ENCODE data around the gene RAPH1.
A peak's percentile ranks its signal among the peaks of the same experiment; 100 is the strongest.

RAPH1 gene

DNA sequence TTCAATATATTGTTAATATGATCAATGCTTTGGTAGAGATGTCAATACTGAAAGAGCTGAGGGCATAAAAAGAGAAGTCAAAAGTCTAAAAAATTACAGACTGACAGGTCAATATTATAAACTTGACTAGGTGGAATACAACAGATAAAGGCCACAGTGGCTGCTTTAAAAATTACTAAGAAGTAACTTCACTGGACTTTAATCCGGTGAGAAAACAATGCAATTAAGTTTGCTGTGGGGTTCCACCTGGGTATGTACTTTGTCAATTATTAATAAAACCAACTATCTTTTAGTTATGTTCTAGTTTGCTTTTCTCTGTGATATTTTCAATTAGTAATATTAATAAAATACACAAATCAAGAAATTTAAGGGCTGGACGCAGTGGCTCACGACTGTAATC is 44.7 kb downstream of the RAPH1 start:
- DNase-seq: no peak
- no peak for ATAC-seq

DNA sequence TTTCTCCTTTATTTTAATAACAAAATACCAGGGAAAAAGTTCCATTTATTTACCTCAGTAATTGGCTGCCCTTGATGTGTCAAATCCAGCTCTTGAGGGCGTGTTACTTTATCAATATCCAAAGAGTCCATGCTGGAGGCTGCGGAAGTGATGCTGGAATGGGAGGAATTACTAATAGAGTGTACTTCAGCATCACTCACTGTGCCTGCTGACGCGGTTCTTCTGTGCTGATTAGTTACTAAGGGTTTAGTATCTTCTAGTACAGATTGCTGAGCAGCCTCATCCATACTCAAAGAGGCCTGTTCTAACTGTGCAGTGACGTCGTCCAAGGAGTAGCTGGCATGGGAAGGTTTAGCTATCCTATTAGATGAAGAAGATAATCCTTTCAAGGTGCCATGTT is 45.6 kb downstream of the RAPH1 start:
- DNase-seq (no peak), ATAC-seq (no peak)

DNA sequence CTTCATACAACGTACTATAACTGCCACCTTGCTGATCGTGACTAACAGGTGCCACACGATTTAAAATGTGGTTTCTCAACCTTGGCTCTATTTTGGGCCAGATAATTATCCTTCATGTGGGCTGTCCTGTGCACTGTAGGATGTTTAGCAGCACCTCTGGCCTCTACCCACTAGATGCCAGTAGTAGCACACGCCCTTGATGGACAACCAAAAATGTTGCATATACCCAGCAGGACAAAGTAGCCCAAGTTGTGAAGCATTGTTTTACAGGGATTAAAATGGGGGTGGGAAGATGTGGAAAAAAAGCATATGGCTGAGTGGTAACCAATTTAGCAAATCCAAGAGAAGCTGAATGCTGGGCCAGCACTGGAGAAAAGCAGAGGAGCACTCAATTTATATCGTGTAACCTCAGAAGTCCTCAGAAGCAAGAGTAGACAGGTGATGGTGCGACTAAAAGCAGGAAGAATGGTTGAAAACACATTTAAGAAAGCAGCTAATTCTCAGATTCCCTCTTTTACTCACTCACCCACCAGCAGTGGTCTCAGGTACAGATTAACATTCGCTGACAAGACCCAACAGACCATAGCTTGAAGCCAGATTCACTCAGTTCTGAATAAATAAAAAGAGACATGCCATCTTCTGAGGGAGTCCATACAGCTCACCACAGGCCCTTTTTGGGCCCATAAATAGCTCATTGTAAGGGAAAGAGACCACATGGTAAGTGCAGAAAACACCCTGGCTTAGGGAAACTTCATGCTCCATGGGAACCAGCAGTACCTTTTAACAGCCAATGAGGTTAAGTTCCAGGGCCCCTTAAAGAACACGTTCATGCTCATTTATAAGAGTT is 50.6 kb downstream of the RAPH1 start:
- peak; percentile 86 for ATAC-seq

DNA sequence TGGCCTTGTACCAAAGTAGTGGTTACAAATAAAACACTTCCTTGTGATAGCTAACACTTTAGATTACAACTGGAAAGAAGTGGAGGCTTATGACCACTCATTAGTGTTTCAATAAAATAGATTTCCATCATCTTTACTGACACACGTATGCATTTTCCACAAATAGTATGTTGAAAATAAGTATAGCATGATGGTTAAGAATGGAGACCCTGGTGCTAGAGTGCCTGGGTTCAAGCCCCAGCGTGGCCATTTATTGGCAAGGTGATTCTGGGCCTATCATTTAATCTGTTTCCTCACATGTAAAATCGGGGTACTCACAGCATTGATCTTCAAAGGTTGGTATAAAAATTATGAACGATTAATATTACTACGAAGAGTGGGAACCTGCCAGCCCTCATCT is 54.5 kb downstream of the RAPH1 start:
- no peak for ATAC-seq
- DNase-seq: no peak

More for the DNA sequence above, 50.6 kb downstream of the RAPH1 start:
- DNase-seq: peak; percentile 33

DNA sequence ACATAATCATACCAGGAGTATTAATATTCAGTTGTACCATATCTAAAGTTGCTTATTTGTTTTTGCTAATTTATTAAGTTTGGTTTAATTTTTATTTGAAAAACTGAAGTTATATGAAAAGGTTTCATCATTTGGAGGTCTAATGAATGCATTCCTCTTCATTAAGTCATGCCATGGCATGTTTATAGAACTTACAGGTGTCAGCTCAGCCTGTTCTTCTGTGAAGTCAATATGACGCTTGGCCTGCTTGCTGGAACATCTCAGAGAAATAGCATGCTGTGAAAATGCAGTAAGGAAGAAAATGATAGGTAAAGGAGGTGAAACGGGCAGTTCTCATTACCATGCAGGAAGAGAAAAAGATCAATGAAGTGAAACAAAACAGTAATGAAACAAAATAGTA is 58.2 kb downstream of the RAPH1 start:
- ATAC-seq: no peak
- DNase-seq: no peak

DNA sequence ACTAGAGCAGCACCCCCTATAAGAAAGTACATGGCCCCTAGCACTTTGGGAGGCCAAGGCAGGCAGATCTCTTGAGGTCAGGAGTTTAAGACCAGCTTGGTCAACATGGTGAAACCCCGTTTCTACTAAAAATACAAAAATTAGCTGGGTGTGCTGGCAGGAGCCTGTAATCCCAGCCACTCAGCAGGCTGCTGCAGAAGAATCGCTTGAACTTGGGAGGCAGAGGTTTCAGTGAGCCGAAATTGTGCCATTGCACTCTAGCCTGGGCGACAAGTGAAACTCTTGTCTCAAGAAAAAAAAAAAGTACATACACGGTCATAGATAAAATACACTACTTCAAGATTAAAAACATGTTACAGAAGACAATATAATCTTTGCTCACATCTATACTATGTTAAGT is 63.8 kb downstream of the RAPH1 start:
- ATAC-seq: no peak
- no peak for DNase-seq

DNA sequence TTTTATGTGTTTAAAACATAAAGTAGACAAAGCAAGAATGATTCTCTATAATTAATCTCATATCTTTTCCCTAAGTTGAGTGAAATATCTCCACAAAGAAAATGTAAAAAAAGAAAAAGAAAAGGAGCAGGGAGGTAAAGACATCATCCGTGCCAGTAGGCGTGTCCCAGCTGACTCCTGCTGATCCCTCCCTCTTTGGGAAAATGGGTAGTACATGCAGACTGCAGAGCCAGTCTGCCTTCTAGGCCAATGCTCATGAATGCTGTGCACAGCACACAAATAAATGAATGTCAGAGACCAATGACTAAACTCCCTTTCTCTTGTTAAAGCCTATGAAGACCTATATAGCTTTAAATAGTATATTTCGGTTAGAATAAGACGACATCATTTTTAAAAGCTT is 64.7 kb downstream of the RAPH1 start:
- DNase-seq (no peak), ATAC-seq (no peak)

DNA sequence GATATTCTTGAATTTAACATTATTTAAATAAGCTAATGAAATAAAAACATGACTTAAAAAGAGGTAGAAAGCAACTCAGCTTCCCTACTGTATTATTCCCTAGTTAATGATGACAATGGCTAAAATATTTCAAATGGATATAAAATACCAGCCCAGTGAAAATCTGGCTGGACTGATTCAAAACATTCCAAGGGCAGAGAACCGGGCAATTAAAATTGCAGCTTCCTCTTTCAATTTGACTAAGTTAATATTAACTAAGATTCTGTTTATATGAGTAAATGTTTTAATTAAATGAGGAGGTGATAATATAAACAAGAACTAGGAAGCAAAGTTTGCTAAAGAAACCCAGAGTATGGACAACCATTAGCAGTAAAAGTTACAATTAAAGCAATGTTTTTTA is 65.6 kb downstream of the RAPH1 start:
- ATAC-seq (no peak), DNase-seq (no peak)

DNA sequence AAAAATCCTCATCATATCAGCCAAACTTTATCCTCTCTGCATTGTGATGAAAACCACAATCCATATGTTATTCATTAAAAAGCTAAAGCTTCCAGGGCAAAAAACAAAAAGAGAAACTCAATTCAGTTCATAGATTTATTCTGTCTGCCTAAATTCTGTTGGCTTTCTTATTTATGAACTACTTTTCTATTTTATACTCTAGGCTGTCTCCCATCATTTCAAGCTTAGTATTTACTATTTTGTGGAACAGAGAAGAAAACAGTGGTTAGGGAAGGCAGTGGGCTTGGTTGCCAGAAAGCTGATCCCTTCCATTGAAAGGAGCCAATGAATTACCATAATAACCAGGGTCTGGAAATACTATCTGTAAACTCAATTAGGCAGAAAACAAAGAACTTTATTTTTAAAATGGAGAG is 71.8 kb downstream of the RAPH1 start:
- no peak for DNase-seq
- ATAC-seq: no peak

DNA sequence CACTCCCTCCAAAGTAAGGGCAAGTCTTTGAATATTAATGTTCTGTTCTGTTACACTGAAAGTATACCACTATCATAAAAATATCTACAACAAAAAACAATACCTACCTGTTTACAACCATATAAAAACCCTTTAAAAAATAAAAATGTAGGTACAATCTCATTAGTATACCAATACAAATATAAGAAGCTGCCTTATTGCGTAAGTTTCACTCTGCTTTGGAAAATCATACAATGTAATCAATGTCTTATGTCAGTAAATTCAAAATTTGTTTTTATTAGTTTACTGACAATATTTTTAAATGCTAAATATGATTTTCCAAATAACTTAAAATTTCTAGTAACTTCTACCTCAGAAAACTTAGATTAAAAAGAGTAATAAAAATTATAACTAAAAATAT is 72.8 kb downstream of the RAPH1 start:
- DNase-seq (no peak), ATAC-seq (no peak)

DNA sequence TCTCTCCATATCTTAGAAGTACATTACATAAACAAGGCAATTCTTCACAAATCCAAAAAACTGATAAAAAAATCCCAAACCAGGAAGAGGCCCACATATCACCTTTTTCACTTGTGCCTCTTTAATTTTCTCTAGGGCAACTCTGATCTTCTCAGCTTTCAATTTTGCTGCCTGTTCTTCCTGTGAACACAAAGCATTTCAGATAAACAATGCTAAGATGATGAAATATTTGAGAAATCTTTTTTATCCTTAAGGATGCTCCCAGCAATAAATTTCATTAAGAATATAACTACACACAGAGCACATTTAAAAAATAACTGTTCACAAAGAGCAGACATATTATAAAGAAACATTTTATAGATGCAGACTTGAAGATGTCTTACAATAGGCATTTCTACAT is 73.4 kb downstream of the RAPH1 start:
- no peak for DNase-seq
- ATAC-seq: no peak

DNA sequence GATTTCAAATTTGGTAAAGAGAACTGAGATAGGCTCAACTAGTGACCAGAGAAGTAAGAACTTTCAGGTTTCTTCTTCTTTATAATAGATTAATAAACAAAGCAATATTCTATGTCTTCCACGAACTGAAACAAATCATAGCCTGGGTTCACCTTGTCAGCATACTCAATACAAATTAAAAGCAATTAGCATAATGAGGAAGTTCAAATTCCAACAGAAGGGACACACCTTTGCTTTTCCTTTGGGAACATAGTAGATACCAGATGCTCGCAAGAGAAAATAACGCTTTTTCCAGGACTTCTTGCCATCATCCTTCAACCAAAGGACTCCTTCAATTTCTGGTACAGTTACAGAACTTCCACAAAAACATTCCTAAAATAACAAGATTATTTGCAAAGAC is 79.9 kb downstream of the RAPH1 start:
- ATAC-seq: no peak

DNA sequence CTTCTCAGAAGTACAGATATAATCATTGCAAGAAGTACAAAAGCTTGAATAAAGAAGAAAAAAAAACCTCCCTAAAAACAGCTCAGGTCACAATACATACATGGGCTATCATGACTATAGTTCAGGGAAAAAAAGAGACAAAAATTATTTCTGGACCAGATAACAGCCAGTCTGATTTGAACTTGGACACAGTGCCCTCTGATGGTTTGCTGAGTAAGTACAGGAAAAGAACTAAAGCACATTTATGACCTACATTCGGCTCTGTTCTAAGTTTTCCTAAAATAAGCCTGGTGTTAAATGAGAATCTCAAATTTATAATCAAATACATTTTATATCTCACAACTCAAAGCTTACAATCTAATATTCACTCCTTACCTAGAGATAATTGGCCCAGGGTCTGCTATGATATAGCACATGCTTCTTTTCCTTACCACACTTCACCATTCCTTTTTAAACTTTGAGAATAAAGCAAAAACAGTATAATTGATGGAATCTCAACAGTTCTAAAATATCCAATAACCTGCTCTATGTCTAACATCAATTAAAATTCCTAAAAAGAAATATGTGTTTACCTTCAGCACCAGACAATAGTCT is 81.1 kb downstream of the RAPH1 start:
- ATAC-seq: peak; percentile 63
- DNase-seq: peak; percentile 20

More for the DNA sequence above, 79.9 kb downstream of the RAPH1 start:
- no peak for DNase-seq

DNA sequence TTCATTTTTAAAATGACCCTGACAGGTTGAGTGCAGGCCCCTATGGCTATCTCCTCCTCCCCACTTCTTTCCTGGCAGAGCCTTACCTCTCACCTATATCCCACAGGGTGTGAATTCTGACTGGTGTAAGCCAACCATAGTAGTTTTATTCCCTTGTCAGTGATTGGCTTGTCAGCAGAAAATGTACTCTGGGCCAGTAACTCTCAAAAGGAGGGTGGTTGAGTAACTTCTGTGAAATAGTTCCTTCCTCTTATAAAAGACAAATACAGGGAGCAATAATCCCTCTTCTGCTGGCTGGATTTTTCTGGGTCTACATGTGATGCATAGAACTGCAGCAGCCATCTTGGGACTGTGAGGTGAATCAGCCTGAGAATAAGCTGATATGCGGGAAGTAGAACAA is 83.4 kb downstream of the RAPH1 start:
- ATAC-seq: no peak
- DNase-seq: no peak

DNA sequence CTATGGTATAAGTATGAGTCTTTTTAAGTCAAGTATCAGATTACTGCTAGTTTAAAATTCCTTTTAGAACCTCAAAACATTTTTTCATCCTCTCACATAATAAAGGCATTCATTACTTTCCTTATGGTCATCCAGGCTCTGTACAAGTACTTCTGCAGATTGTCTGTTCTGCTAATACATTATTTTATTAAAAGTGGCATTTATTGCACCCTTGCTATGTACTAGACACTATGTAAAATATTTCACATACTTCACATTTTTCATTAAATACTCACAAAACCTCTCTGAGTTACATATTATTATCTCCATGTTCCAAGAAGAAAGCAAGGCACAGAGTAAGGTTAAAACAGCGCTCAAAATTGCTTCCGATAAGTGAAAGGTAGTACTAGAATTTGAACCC is 84.1 kb downstream of the RAPH1 start:
- DNase-seq (no peak), ATAC-seq (no peak)

DNA sequence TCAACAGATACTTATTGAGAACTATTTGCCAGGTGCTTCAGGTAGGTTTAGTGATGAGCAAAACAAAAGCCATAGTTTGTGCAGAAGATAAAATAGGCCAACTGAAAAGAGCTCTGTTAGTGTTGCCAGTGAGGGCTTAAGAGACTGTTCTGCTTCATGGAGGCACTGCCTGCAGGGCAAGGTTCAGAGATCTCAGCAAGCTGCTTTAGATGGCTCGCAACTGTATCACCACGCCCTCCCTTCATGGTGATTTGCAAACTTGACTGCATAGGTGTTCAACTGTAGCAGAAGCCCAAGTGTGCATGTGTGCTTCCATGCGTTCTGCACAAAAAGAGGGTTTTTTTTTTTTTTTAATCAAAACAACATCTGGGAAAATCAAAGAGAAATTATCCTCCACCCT is 84.5 kb downstream of the RAPH1 start:
- ATAC-seq: no peak
- DNase-seq: no peak

DNA sequence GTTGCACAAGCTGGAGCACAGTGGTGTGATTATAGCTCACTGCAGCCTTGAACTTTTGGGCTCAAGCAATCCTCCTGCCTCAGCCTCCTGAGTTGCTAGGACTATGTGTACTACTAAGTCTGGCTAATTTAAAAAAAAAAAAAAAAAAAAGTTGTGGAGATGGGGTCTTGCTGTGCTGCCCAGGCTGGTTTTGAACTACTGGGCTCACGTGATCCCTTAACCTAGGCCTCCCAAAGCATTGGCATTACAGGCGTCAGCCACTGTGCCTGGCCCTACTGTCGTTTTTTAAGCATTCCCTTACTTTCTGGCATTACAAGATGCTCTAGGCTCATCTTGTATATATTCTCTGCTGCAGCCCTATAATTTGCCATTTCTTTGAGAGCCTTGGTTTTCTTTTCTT is 88.3 kb downstream of the RAPH1 start:
- DNase-seq (no peak), ATAC-seq (no peak)

DNA sequence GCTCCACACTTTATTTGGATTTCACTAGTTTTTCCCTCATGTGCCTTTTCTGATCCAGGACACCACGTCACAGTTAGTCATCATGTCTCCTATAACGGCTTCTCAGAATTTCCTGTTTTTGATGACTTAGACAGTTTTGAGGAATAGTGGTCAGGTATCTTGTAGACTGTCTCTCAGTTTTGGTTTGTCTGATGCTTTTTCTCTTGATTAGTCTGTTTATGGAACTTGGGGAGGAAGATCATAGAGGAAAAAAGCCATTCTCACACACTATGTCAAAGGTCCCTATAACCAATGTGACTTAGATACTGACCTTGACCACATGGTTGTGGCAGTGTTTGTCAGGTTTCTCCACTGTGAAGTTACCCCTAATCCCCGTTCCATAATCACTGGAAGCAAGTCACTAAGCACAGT is 89.0 kb downstream of the RAPH1 start:
- DNase-seq: no peak
- peak; percentile 40 for ATAC-seq

DNA sequence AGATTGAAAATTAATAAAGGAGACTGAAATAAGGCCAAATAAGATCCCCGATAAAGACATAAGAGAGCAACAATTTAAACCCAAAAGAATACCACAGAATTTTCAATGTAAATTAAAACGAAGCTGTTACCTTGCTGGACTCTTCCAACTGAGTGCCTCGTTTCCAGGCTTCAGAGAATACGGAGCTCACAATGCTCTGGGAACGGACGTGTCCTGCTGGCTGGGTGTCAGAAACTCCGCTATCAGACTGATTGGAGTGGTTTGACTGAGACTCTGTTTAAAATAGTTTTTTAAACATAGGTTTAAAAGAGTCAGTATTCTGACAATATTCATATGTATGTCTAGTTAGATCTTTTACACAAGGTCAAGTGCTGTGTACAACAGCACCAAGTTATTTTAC is 90.4 kb downstream of the RAPH1 start:
- DNase-seq (no peak), ATAC-seq (no peak)

DNA sequence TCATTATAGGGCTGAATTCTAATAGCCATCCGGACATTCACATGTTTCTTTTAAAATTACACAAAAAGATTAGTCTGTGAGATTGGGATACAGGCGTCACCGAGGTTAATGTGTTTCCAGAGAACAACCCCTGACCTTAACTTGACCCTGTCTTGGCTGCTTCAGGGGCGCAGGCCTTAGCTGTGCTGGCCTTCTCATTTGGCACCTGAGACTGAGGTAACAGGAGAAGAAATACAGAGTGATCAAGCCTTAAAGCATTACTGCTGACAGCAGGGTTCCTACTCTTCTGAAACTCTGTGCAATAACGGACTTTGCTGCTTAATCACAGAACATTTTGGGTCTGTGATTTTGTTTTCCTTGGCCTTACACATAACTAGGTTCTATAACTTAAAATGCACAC is 92.6 kb downstream of the RAPH1 start:
- ATAC-seq (no peak), DNase-seq (no peak)

DNA sequence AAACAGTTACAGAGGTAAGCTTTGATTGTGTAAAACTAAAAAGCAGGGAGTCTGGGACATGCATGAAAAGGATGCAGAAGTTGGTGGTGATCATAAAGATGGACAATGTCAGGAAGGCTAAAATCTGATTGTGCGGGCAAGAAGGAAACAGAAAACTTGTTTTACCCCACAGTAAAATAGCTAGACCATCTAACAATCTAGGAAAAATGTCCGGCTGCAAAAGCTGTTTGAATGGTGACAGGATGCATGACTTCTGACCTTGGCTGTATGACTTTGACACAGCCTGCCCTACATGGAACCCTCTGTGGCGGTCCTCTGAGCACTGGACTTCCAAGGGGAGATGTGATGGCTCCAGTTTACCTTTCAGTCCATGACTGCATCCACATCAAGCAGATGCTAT is 93.6 kb downstream of the RAPH1 start:
- DNase-seq (no peak), ATAC-seq (no peak)

DNA sequence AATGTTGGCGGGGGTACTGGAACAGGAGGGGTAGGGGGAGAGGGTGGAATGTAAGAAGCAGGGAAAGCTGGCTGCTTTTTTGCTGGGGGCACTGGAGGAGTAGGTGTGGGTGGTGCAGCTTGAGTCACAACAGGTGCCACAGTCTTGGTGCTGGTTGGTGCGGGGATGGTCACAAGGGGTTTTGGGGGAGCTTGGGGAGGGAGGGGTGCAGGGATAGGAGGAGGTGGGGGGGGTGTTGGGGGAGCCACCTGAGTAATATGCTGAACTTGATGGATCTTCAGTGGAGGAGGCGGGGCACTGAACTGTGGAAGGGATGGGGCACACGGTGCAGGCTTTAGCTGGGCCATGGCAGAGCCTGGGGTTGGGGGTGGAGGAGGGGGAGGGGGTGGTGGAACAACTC is 94.4 kb downstream of the RAPH1 start:
- DNase-seq: no peak
- no peak for ATAC-seq

DNA sequence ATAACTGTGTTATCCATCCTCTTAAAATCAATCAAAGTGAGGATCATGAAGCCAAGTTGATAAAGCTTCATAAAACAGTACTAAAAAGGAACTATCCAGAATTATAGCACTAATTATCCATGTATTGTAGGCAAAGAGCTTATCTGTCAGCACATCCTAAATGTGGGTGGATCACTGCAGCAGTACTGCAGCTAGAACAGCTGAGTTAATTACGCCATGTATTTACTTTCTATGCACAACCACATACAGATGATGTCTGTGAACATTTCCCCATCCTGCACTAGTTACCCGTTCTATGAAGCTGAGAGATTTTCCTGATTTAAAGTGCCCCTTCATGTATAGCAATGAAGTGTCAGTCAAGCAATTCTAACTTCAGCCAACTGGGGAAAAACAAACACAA is 96.6 kb downstream of the RAPH1 start:
- ATAC-seq (no peak), DNase-seq (no peak)

DNA sequence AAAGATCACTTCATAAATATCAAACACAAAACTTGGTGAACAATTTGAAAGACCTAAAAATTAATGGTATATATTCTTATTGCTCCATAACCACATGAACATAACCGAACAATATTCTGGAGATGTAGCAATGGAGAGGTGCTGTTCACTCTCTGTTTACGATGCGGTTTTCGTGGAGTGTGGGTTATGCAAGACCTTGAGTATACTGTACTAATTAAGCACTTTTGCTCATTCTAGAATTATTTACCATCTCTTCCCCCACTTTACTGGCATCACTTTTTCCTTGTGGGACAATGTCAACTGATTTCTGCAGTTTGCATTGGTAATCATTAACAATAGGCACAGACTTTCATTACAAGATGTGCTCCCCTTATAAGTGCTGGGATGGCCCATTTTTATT is 97.6 kb downstream of the RAPH1 start:
- DNase-seq: no peak
- no peak for ATAC-seq

Data from stimulated activated naive CD8-positive, alpha-beta T cell treated with anti-CD3 and anti-CD28 coated beads, Interleukin-15, Interleukin-2, amounts not matched to agents 100 U/mL and 50 U/mL, for 24 hours (primary cell).